ENCODE results near the gene COBLL1. TPM values are rescaled to one million over a fixed set of nuclear protein-coding genes. Genes with fewer than 3 reads are reported as not detected.
"Not testable (repeated sequence)": the region's sequence is repeated elsewhere in the genome, so short reads cannot be mapped to it uniquely, and the experiment has no call there.

The COBLL1 gene
- total RNA-seq, 1 donor from 2014 or later: 33.0 TPM

DNA sequence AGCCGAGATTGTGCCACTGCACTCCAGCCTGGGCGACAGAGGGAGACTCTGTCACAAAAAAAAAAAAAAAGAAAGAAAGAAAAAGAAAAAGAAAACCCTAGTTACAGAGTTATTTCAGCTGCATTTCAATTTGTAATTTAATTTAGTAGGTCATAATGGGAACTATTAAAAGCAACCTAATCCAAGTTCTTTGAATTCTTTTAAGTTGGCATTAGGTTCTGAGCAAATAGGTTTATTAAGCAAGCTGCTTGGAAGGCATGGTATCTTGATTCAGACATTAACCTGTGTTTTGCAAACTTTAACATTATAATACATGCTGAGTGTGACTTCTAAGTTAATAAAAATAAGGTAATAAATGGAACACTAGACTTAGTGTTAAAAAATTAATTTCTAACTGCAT lies 29.8 kb upstream of the COBLL1 start:
- DNase-seq (ENCODE audit: low read depth): no peak
- H3K4me3 ChIP-seq (ENCODE audit: low read depth, low read length): no peak overlapping the region
- TF ChIP-seq, protein P1, sequence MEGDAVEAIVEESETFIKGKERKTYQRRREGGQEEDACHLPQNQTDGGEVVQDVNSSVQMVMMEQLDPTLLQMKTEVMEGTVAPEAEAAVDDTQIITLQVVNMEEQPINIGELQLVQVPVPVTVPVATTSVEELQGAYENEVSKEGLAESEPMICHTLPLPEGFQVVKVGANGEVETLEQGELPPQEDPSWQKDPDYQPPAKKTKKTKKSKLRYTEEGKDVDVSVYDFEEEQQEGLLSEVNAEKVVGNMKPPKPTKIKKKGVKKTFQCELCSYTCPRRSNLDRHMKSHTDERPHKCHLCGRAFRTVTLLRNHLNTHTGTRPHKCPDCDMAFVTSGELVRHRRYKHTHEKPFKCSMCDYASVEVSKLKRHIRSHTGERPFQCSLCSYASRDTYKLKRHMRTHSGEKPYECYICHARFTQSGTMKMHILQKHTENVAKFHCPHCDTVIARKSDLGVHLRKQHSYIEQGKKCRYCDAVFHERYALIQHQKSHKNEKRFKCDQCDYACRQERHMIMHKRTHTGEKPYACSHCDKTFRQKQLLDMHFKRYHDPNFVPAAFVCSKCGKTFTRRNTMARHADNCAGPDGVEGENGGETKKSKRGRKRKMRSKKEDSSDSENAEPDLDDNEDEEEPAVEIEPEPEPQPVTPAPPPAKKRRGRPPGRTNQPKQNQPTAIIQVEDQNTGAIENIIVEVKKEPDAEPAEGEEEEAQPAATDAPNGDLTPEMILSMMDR (conservative IDR thresholded peaks at IDR 0.05; ENCODE audit: low read depth, low read length): no peak

DNA sequence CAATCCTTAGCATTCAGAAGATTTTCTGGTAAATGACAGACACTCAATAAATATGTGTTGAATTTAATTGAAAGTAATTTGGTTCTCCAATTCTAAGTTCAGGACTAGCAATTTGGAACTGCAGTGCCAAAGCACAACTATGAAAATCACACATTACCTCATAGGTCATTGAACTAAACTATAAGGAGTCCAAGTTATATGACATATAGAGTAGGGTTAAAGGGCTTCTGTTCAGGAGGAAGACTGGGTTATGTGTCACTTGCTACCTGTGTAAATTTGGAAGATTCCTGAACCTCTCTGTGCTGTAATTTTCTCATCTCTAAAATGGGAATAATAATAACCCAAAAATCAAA lies 27.8 kb upstream of the COBLL1 start:
- H3K4me3 ChIP-seq (ENCODE audit: low read depth, low read length): no peak overlapping the region
- DNase-seq (ENCODE audit: low read depth): no peak
- TF ChIP-seq, protein P1 (conservative IDR thresholded peaks at IDR 0.05; ENCODE audit: low read depth, low read length): no peak

DNA sequence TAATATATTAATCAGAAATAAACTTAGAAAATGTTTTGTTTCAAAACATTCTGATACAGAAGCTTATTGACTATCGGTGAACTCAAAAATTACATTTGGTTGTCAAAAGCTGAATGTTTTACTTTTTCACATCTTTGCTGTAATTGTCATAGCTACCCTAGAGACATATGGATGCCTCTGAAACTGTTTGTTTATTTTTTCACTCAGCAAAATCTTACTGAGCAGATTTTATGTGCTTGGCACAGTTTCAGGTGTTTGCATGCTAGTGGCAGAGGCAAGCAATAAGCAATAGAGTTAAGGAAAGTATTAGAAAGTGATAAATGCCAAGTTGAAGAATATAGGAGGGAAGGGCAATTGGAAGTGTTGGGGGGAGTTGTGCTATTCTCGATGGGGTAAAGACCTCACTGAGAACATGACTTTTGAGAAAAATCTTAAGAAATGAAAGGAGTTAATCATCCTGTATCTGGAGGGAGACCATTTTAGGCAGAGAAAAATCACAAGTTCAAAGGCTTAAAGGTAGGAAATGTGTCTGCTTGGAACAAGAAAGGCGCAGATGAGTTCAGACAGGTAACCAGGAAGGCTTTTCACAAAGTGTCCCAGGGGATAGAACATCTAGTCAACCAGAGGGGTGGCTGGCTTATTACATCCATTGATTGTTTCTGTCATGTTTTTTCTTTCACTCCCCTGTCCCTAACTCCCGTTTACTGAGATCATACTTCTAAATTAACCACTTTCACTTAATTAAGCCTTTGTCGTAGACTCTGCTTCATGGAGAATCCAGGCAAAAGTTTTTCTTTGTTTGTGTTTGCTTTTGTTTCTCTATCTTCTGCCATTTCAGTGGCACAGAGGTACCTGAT lies 27.2 kb upstream of the COBLL1 start:
- TF ChIP-seq, protein P1 (conservative IDR thresholded peaks at IDR 0.05; ENCODE audit: low read depth, low read length): no peak
- no peak overlapping the region for H3K4me3 ChIP-seq (ENCODE audit: low read depth, low read length)
- DNase-seq (ENCODE audit: low read depth): no peak

DNA sequence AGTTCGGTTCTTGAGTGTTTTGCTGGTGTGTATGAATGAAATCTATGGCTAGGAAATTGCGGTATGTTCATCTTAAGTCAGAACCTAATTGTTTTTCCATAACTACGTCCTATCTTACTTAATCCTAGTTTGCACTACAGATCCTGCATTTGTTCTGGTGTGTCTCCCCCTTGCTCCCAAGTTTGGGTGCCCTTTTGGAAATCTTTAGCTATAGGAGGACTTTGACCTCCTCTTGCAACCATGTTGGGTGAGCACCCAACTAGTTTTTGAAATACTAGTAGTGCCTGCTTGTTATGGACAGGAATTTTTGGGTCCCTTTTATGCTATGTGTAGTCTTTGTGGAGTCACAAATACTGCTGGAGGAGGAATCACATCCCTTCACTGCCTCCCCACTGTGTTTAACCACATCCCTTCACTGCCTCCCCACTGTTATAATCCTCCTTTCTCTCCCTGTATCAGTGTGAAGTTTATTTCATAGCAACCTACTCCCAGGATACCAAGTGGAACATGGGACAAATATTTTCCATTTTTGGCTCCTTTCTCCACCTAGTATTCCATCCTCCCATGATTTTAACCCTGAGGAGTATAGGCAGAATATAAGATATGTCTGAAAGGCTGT lies 26.3 kb upstream of the COBLL1 start:
- DNase-seq (ENCODE audit: low read depth): no peak
- TF ChIP-seq, protein P1 (conservative IDR thresholded peaks at IDR 0.05; ENCODE audit: low read depth, low read length): no peak
- no peak overlapping the region for H3K4me3 ChIP-seq (ENCODE audit: low read depth, low read length)

DNA sequence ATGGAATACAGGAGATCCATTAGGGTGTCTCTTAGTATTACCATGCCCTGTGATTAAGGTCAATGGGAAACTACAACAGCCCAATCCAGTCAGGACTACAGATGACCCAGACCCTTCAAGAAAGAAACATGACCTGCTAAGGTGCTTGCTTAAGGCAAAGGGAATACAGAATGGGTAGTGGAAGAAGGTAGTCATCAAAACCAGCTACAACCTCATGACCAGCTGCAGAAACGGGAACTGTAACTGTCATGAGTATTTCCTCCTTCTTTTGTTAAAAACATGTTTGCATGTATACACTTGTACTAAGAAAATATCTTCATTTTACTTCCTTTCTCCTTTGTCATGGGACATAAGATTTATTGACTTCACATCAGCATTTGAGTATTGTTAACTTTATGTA lies 24.8 kb upstream of the COBLL1 start:
- DNase-seq (ENCODE audit: low read depth); H3K4me3 ChIP-seq (ENCODE audit: low read depth, low read length): not testable (repeated sequence)

DNA sequence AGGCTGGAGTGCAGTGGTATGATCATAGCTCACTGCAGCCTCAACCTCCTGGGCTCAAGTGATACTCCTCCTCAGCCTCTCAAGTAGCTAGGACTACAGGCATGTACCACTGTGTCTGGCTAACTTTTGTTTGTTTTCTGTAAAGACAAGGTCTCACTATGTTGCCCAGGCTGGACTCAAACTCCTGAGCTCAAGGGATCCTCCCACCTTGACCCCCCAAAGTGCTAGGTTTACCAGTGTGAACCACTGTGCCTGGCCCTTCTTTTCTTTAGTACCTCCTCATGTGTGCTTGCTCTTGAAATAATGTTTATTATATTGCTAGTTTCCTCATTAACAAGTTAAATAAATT lies 19.0 kb upstream of the COBLL1 start:
- DNase-seq (ENCODE audit: low read depth): no peak
- TF ChIP-seq, protein P1 (conservative IDR thresholded peaks at IDR 0.05; ENCODE audit: low read depth, low read length): no peak
- H3K4me3 ChIP-seq (ENCODE audit: low read depth, low read length): no peak overlapping the region

DNA sequence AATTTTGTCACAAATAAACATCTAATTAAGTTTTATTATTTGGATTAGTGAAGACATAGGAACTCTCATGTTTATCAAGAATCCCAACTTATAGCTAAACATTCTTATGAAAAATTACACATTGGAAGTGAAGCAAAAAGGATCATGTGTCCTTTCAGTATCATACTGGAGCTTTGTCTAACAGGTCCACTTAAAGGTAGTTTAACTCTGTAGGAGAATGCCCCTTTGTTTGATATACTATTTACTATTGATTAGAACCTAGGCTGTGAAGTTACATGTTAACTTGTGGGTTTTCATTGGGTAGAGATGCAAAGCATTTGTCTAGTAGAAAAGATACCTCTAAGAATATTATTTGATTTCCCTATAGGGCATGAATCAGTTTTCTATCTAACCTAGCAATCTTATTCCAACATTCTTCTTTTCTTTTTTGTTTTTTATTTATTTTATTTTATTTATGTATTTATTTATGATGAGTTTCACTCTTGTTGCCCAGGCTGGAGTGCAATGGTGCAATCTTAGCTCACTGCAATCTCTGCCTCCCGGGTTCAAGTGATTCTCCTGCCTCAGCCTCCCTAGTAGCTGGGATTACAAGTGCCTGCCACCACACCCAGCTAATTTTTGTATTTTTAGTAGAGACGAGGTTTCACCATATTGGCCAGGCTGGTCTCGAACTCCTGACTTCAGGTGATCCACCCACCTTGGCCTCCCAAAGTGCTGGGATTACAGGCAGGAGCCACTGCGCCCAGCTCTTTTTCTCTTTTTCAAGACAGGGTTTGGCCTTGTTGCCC lies 18.5 kb upstream of the COBLL1 start:
- not testable (repeated sequence) for H3K4me3 ChIP-seq (ENCODE audit: low read depth, low read length); DNase-seq (ENCODE audit: low read depth)

Data from epithelial cell of proximal tubule (primary cell).